Astrocyte of the cerebellum (primary cell): ENCODE measurements around the gene PRL.

Experiments used
- DNase-seq: peaks from one replicate; pipeline ENCODE4 v3.0.0-alpha.2; 2011; ENCODE audit warnings: low read depth
- H3K4me3 ChIP-seq: 2 replicates; pipeline ENCODE4 v1.5.1; 2011; ENCODE audit warnings: mild to moderate bottlenecking, low read depth, low read length, moderate library complexity
- in situ Hi-C: cut with HindIII; loops from 2 replicates; pipeline ENCODE4 v1.10.0; 2017; ENCODE audit warnings: low sequenced_read_pairs
- TF ChIP-seq, protein P1 (sequence below): IDR thresholded peaks from 2 replicates; pipeline ENCODE4 v1.5.1; 2012; ENCODE audit warnings: low read length, low read depth, moderate library complexity, mild to moderate bottlenecking; ENCODE audit errors: missing control alignments

Gene PRL

DNA sequence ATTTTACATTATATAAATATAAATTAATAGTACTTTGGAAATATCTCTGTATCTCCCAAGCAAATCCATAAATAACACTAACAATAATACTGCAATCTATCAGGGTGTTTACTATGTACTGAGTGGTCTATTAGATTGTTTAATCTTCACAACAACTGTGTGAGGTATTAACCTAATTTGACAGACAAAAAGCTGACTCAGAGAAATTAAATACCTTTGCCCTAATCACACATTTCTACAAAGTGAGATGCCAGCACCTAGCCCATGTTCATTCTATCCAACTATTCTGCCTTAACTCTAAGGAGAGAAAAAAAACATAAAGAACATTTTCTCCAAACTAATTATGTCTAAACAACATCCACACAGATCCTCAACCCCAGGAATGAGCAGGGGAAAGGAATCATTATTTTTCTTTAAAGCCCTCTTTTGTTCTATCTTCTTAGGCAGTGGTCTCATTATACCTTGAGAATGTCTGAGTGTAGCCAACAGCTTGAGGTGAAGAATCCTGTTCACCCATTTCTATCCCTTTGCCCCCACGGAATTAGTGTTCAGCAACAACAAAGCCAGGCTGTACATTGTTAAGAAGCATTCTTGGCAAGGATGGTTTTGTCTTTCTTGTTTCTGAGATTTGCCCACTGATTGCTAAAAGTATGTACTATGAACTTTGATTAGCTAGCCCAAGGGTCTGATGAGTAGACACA, 42.7 kb downstream of the PRL start:
- no peak overlapping the region for H3K4me3 ChIP-seq
- in situ Hi-C loops: no loop called here
- DNase-seq: no peak
- TF ChIP-seq, protein P1, sequence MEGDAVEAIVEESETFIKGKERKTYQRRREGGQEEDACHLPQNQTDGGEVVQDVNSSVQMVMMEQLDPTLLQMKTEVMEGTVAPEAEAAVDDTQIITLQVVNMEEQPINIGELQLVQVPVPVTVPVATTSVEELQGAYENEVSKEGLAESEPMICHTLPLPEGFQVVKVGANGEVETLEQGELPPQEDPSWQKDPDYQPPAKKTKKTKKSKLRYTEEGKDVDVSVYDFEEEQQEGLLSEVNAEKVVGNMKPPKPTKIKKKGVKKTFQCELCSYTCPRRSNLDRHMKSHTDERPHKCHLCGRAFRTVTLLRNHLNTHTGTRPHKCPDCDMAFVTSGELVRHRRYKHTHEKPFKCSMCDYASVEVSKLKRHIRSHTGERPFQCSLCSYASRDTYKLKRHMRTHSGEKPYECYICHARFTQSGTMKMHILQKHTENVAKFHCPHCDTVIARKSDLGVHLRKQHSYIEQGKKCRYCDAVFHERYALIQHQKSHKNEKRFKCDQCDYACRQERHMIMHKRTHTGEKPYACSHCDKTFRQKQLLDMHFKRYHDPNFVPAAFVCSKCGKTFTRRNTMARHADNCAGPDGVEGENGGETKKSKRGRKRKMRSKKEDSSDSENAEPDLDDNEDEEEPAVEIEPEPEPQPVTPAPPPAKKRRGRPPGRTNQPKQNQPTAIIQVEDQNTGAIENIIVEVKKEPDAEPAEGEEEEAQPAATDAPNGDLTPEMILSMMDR: no peak

DNA sequence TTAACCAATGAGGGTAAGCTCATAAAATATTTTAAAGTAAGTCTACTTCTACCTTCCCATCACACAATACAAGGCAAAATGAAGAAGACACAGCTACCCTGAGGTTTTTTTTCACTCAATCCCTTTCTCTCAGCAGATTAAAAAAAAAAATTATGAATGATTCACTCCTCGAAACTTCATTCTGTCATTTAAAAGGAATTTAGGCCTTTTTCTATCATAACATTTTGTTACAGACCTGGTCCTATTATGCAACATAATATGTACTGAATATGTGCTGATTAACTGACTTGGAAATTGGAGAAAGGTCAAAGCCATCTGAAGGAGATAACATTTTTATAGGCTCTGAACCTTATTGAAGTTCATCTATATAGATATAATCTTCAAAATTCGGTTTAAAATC, 45.5 kb downstream of the PRL start:
- TF ChIP-seq, protein P1: no peak
- in situ Hi-C loops: no loop called here
- H3K4me3 ChIP-seq: no peak overlapping the region
- DNase-seq: peak; percentile 22

DNA sequence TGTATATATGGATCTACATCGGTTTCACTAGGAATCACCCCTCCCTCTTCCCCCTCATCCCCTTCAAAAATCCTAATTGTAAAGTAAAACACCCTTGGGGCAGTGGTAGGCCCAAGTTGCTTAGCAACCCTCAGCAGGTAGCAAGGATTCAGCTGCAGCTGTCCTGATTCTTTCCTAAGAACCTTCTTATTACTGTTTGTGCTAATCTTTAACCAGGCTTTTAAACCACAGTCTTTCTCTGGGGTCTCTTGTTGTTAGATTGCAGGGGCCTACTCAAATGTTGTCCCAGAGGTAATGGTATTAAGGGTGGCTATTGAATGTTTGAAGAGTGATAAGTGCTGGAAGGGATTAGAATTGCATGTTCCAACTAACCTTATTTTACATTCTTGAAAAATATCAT, 46.4 kb downstream of the PRL start:
- TF ChIP-seq, protein P1: no peak
- no peak overlapping the region for H3K4me3 ChIP-seq
- no peak for DNase-seq
- in situ Hi-C loops: no loop called here

DNA sequence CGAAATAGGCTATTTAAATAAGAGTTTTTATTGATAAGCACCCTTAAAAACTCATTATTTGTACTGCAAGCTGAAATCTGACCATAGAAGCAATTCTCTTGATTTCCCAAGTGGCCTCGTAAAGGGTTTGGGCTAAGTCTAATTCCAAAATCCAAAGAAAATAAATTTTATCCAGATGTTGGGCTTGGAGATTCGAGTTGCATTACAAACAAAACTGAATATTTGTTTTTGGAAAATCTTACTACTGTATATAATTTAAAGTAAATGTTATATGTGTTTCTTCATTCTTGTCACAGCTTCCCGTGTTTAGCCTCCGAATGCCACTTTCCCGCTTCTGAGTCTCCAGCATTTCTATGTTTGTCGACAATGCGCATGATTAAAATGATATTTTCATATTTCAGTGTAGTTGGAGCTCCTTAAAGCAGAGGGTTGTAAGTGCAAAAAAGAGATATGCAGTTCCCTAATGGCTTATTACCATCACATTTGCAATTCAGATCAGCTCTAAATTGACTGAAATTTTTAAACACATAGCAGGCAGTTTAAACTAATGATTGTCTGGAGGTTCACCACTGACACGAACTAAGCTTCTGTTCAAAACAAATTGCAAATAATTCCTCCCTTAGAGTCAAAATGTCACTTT, 47.0 kb downstream of the PRL start:
- TF ChIP-seq, protein P1: no peak
- in situ Hi-C loops: no loop called here
- H3K4me3 ChIP-seq: no peak overlapping the region
- DNase-seq: no peak

DNA sequence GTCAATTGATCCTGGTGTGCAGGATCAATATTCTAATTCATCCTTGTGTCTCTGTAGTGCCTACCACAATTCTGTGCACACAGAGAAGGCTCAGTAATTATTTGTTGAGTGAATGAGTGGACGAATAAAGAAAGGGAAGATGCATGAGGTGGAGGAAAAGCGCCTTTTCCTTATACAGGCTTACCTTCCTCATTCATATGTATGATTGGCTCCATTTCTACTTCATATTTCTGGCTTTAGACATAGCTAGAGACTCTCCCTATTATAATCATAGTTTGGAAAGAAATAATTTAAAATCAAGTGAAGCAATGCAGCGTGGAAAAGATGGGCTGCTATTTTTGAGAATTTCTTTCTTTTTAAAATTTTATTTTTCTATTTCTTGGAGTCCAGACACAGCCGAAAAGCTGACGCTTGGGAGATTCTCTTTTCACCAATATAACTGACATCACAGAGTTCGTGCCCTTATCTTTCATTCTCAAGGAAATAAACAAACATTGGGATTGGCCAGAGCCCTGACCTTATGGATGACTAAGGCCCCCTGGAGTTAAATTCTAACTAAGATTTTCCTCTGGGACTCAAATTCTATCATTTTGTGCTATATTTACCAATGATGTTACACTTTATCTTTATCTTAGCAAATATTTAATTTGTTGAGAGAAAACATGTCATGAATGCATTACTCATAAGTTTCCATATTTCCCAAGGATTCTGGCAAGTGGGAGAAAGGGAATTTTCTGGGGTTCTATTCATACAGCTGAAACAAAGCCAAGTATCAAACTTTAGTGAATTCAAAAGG, 48.1 kb downstream of the PRL start:
- no peak overlapping the region for H3K4me3 ChIP-seq
- TF ChIP-seq, protein P1: no peak
- in situ Hi-C loops: no loop called here
- DNase-seq: peak; percentile 13

DNA sequence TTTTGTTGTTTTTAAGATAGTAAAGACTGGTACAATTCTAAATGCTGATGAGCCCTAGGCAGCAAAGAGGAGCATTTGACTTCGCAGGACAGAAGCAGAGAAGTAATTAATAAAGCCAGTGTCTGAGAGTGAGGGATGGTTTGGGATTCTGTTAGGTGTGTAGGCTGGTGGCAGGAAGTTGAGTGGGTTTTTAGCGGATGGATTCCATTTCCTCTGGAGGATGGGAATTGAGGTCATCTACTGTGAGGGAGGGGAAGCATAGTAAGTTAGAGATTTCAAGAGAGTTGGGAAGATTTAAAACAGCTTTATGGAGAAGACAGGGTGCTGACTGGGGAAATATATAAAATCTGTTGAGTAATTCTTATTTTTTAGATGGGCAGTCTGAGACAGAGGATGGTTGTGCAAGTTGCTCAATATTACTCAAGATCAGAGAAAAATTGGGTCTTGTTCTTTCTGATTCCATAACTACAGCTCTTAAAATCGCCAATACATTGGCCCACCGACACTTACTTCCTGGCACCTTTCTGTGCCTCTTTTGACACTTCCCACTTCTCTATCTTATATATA, 48.8 kb downstream of the PRL start:
- no peak for DNase-seq
- in situ Hi-C loops: no loop called here
- no peak overlapping the region for H3K4me3 ChIP-seq
- TF ChIP-seq, protein P1: no peak
